Caki2 (cell line): Measurements from ENCODE around the gene CREBBP. TPM values are rescaled to one million over a fixed set of nuclear protein-coding genes. Genes with fewer than 3 reads are reported as not detected.
A peak's percentile ranks its signal among the peaks of the same experiment; 100 is the strongest.

Source experiments
- DNase-seq: peaks from one replicate; pipeline ENCODE4 v3.0.0-alpha.2; 2015; ENCODE audit warnings: low read depth
- in situ Hi-C: cut with HindIII; loops from 2 replicates; pipeline ENCODE4 v1.10.0; 2016; ENCODE audit warnings: low sequenced_read_pairs, low pct_unique_long_range_greater_than_20kb, mixed read lengths
- total RNA-seq: library from RNA; depleted of rRNA; stranded (reverse); fragments of >200 nt; shearing (Covaris generic); gene quantifications from 2 replicates; pipeline ENCODE4 v1.2.3, GENCODE V29; 2014; ENCODE audit warnings: low replicate concordance

The CREBBP gene
- total RNA-seq, 1 experiment from 2014 or later, result 5.6 TPM

- in situ Hi-C loops, result no loop called here
These were observed 42.5 kb downstream of the CREBBP start for GRCh38 chr16:3837851-3838586.

DNA sequence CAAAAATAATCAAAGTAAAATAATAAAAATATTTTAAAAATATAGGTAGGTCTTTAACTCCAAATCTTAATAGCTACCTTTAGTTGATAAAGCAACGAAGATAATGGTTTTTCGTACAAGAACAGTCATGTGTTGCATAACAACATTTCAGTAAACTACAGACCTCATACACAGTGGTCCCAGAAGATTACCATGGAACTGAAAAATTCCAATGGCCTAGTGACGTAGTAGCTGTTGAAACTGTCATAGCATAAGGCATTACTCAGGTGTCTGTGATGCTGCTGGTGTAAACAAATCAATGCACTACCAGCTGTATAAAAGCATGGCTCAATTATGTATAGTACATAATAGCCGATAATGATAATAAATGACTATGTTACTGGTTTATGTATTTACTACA, 43.9 kb downstream of the CREBBP start:
- no peak for DNase-seq
- in situ Hi-C loops, result no loop called here

More at GRCh38 chr16:3837851-3838586, 42.5 kb downstream of the CREBBP start:
- no peak for DNase-seq

DNA sequence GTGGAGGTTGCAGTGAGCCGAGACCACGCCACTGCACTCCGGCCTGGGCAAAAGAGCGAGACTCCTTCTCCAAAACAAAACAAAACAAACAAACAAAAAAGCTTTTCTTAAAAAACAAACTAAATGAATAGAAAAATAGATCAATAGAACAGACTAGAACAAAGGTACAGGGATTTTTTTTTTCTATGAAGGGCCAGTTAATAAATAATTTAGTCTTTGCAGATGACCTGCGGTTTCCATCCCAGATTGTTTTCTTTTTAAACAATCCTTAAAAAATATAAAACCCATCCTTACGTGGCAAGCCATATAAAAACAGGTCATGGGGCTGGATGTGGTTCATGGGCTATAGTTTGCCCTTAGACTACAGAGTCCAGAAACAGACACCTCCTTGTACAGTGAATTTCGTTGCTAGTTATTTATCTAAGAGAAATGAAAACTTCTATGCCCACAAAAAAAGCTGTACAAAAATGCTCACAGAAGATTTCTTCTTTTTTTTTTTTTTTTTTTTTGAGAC, 45.4 kb downstream of the CREBBP start:
- in situ Hi-C loops, result no loop called here
- peak; percentile 94 for DNase-seq

DNA sequence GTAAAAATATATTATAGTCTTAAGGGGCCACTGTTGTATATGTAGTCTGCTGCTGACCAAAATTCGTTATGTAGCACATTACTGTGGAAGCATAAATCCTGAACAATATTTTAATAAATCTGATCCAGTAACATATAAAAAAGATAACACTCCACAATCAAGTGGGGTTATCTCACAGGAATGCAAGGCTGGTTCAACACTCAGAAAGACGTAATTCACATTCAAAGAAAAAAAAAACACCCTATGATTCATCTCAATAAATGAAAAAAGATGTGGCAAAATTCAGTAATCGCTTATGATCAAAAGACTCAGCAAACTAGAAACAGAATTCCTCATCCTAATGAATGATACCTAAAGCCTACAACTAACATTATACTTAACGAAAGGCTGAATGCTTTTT, 47.8 kb downstream of the CREBBP start:
- no peak for DNase-seq
- in situ Hi-C loops, result no loop called here

DNA sequence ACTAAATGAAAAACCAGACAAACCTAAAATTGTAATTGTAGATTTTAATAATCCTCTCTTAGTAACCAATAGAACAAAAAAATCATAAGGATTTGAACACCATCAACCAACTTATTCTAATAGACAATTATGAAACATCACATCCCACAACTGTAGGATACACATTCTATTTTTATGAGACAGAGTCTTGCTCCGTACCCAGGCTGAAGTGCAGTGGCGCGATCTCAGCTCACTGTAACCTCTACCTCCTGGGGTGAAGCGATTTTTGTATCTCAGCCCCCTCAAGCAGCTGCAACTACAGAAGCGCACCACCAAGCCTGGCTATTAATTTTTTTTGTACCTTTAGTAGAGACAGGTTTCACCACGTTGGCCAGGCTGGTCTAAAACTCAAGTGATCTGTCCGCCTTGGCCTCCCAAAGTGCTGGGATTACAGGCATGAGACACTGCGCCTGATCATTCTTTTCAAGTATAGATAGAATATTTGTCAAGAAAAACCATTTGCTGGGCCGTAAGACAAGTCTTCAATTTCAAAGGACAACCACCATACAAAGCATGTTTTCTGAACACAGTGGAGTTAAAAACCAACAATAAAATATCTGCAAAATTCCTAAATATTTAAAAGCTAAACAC, 49.8 kb downstream of the CREBBP start:
- DNase-seq, result no peak
- in situ Hi-C loops, result no loop called here

GRCh38 chr16:3829631-3830536, 50.6 kb downstream of the CREBBP start:
- in situ Hi-C loops, result no loop called here
- no peak for DNase-seq

GRCh38 chr16:3825940-3826339, 54.6 kb downstream of the CREBBP start:
- in situ Hi-C loops, result no loop called here
- no peak for DNase-seq

DNA sequence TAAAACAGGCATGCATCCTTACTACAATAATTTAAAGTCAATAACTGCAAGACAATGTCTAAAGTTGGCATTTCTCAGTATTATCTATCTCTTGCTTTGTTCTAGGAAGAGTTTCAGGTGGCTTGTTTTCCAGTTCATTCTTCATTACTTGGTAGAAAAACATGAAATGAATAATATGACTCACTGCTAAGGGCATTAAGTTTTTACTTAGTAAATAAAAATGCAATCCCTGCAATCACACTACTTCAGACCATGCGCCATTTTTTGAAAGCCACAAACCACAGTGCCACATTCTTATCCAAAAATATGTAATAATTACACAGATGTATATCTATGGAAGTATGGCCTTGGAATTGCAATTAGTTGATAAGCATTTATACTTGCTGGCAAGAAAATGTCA, 55.4 kb downstream of the CREBBP start:
- in situ Hi-C loops, result no loop called here
- no peak for DNase-seq

DNA sequence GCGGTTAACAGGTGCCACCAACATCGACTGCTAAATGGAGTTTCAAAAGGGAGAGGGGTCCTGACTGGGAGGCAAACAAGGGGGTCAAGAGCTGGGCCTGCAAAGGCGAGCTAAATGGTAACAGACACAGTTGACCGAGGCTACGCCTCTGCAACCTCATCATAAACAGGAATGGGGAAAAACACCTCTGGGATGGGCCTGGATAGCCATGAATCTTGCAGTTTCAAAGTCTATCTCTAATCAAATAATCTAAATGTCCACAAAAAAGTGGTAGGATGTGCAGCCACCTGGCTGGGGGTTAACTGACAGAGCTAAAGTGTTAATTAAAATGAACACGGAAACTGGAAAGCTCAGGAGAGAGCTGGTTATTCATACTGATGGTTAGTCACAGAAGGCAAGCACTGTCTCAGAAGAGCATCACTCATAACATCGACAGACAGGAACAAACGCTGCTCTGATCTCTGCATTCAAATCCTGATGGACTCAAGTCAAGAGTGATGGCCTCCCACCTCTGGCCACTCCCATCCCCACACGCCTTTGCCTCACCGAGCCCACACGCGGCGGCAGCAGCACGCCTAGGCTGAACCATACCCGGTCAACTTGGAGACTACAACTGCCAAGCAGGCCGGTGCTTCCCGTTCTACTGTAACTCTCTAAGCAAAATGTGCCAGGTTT, 56.3 kb downstream of the CREBBP start:
- in situ Hi-C loops, result no loop called here

DNA sequence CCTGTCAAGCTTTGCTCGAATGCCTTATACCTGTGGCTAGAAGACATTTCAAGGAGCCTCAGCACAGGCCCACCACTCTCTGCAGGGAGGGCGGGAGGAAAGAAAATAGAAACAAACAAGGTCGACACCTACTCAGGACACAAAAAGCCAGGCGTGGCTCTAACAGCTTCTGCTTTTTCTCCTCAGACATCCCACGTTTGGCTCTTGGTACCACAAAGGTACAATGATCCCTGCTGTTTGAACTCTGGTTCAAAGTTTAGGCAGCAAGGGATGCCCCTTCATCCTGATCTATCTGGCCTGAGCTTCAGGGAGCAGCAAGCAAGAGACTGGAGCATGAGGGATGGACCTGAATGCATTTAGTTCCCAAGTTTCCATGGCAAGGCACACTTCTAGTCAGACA, 57.1 kb downstream of the CREBBP start:
- in situ Hi-C loops, result no loop called here
- no peak for DNase-seq

More for the DNA sequence above, 56.3 kb downstream of the CREBBP start:
- no peak for DNase-seq

GRCh38 chr16:3822366-3823045, 58.0 kb downstream of the CREBBP start:
- in situ Hi-C loops, result no loop called here
- no peak for DNase-seq

GRCh38 chr16:3821184-3821583, 59.3 kb downstream of the CREBBP start:
- in situ Hi-C loops, result no loop called here
- DNase-seq, result no peak

DNA sequence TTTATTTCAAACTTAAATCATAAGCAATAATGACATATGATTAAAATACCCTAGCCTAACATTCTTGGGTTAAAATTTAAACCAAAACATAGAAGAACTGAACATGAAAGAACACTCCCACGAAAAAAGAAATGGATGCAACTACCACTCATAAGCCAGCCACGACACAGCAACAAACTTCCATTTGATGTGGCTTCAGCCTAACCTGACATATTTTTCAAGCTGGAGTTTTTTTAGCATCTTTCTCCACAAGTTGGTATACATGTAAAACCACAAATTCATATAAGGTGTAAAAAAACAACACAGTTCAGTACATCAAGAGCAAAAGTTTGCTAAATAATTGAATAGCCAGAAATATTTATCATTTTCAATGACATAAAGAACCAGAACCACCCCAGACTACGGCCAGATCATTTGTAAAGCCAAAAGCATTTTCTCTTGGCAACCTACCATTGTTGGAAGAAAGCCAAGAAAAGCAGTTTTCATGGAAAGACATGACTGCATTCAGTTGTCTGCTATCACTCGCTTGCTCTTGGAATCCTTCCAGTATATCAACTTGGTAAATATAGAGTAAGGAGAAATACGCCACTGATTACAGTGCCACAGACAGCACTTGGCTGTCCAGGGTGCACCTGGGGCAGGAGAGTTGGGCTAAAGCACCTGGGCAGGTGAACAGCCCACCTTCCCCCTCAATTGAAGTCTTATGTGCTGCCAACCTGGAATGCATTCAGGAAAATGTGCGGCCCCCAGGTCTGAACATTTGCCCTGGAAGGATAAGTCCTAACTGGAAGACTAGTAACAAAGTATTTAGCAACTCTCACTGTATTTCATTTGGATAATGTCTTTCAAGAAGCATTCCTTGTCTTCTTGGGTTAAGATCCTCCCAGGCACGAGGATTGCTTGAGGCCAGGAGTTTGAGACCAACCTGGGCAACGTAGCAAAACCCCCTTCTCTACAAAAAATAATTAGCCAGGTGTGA, 60.5 kb downstream of the CREBBP start:
- peak; percentile 84 for DNase-seq
- in situ Hi-C loops, result no loop called here

GRCh38 chr16:3819175-3819527, 61.4 kb downstream of the CREBBP start:
- DNase-seq, result no peak
- in situ Hi-C loops, result no loop called here

- in situ Hi-C loops, result no loop called here
- DNase-seq, result no peak
These were observed 64.2 kb downstream of the CREBBP start for GRCh38 chr16:3816326-3816725.

GRCh38 chr16:3814755-3815154, 65.8 kb downstream of the CREBBP start:
- no peak for DNase-seq
- in situ Hi-C loops, result no loop called here
